ENCODE data around the gene APMAP. TPM values are rescaled to one million over a fixed set of nuclear protein-coding genes. Genes with fewer than 3 reads are reported as not detected.
A peak's percentile ranks its signal among the peaks of the same experiment; 100 is the strongest.

APMAP gene
- total RNA-seq, 1 donor from 2014 or later, result 29.7 TPM

- Histone ChIP-seq H3K9me3 (no peaks in the 10 kb centered on the region), H3K4me1 (no peaks in the 10 kb centered on the region), H3K27ac (no peak overlapping the region), H3K4me3 (no peak overlapping the region), H3K27me3 (no peaks in the 10 kb centered on the region), H3K36me3 (peaks cover 0 to 40% of the 10 kb centered on the region in 2 donors)
- peak in 1 of 2 donors; percentile 54 for DNase-seq (ENCODE audit: extremely low spot score in 2 of 2)
- TF ChIP-seq POLR2AphosphoS5 (IDR thresholded peaks at IDR 0.05; ENCODE audit: insufficient read depth in 1 of 2, low read depth in 1 of 2) (no peak), POLR2A (IDR thresholded peaks at IDR 0.05) (no peak), CTCF (IDR thresholded peaks at IDR 0.05) (no peak)
- intact Hi-C loops (cut with DNase I), result no loop called here
These were observed 13.3 kb downstream of the APMAP start for GRCh38 chr20:24979036-24979960.

GRCh38 chr20:24978513-24978912, 14.0 kb downstream of the APMAP start:
- TF ChIP-seq CTCF (IDR thresholded peaks at IDR 0.05) (no peak), POLR2AphosphoS5 (IDR thresholded peaks at IDR 0.05; ENCODE audit: insufficient read depth in 1 of 2, low read depth in 1 of 2) (no peak), POLR2A (IDR thresholded peaks at IDR 0.05) (no peak)
- H3K27ac ChIP-seq, result no peak overlapping the region

GRCh38 chr20:24977797-24978196, 14.8 kb downstream of the APMAP start:
- TF ChIP-seq POLR2AphosphoS5 (IDR thresholded peaks at IDR 0.05; ENCODE audit: insufficient read depth in 1 of 2, low read depth in 1 of 2), result no peak
- intact Hi-C loops (cut with DNase I), result no loop called here
- H3K36me3 ChIP-seq, result peaks cover 0 to 40% of the 10 kb centered on the region in 2 donors
- H3K27me3 ChIP-seq, result no peaks in the 10 kb centered on the region
- DNase-seq (ENCODE audit: extremely low spot score in 2 of 2), result no peak
- no peaks in the 10 kb centered on the region for H3K9me3 ChIP-seq
- no peaks in the 10 kb centered on the region for H3K4me1 ChIP-seq
- no peak overlapping the region for H3K4me3 ChIP-seq
- H3K27ac ChIP-seq, result no peak overlapping the region

More at GRCh38 chr20:24978513-24978912, 14.0 kb downstream of the APMAP start:
- Histone ChIP-seq H3K36me3 (peaks cover 0 to 40% of the 10 kb centered on the region in 2 donors), H3K4me3 (no peak overlapping the region), H3K9me3 (no peaks in the 10 kb centered on the region), H3K4me1 (no peaks in the 10 kb centered on the region), H3K27me3 (no peaks in the 10 kb centered on the region)
- intact Hi-C loops (cut with DNase I), result no loop called here
- peak in 1 of 2 donors; percentile 27 for DNase-seq (ENCODE audit: extremely low spot score in 2 of 2)

GRCh38 chr20:24977336-24977735, 15.2 kb downstream of the APMAP start:
- Histone ChIP-seq H3K9me3 (no peaks in the 10 kb centered on the region), H3K36me3 (peaks cover 0 to 41% of the 10 kb centered on the region in 2 donors), H3K27me3 (no peaks in the 10 kb centered on the region), H3K4me3 (no peak overlapping the region), H3K27ac (no peak overlapping the region), H3K4me1 (no peaks in the 10 kb centered on the region)
- peak in 1 of 2 donors; percentile 40 for DNase-seq (ENCODE audit: extremely low spot score in 2 of 2)
- TF ChIP-seq POLR2AphosphoS5 (IDR thresholded peaks at IDR 0.05; ENCODE audit: insufficient read depth in 1 of 2, low read depth in 1 of 2), result no peak
- no peak for TF ChIP-seq CTCF (IDR thresholded peaks at IDR 0.05)
- TF ChIP-seq POLR2A (IDR thresholded peaks at IDR 0.05), result no peak
- intact Hi-C loops (cut with DNase I), result no loop called here

- intact Hi-C loops (cut with DNase I), result no loop called here
- Histone ChIP-seq H3K27me3 (no peaks in the 10 kb centered on the region), H3K27ac (no peak overlapping the region), H3K4me3 (no peak overlapping the region), H3K36me3 (peaks cover 0 to 73% of the 10 kb centered on the region in 2 donors), H3K9me3 (no peaks in the 10 kb centered on the region), H3K4me1 (no peaks in the 10 kb centered on the region)
- no peak for TF ChIP-seq POLR2A (IDR thresholded peaks at IDR 0.05)
- TF ChIP-seq CTCF (IDR thresholded peaks at IDR 0.05), result no peak
- no peak for TF ChIP-seq POLR2AphosphoS5 (IDR thresholded peaks at IDR 0.05; ENCODE audit: insufficient read depth in 1 of 2, low read depth in 1 of 2)
- DNase-seq (ENCODE audit: extremely low spot score in 2 of 2), result peak in 1 of 2 donors; percentile 71
These were observed 20.2 kb downstream of the APMAP start for GRCh38 chr20:24972341-24972740.
